Panc1 (cell line): ENCODE measurements around the gene OPN1MW3. TPM values are rescaled to one million over a fixed set of nuclear protein-coding genes. Genes with fewer than 3 reads are reported as not detected.

ENCODE experiments used
- ATAC-seq: fragments of 200-7000 bp; cut with Tn5 transposase; 2 replicates; pipeline ENCODE4 v1.9.1; 2020; ENCODE audit warnings: mild to moderate bottlenecking, moderate library complexity
- BruUV-seq: library from RNA; stranded (reverse); fragments of 400-500 nt; replicated peaks from 2 replicates; lab custom pipeline; 2021; lab: Mats Ljungman, UMichigan
- CTCF ChIA-PET: fragments of 300-600 bp; sonication (Branson Sonifier 250); formaldehyde crosslinking; loops from one replicate; lab custom pipeline; 2022; ENCODE audit warnings: antibody characterized with exemption; lab: Charles Lee
- POLR2A ChIA-PET: fragments of 300-600 bp; sonication (Branson Sonifier 250); formaldehyde crosslinking; loops from one replicate; lab custom pipeline; 2022; ENCODE audit warnings: antibody characterized with exemption; lab: Charles Lee
- DNase-seq: peaks from one replicate; pipeline ENCODE4 v3.0.0-alpha.2; 2010; ENCODE audit warnings: low read depth, low spot score
- H3K27ac ChIP-seq: 2 replicates; pipeline ENCODE4 v1.5.1; 2011; ENCODE audit warnings: mild to moderate bottlenecking, low read length, inconsistent platforms
- H3K27me3 ChIP-seq: fragments of 200-500 bp; sonication (Bioruptor generic); 2 replicates; pipeline ENCODE4 v1.6.0; 2014; ENCODE audit warnings: low read length, inconsistent platforms; ENCODE audit not compliant: control insufficient read depth, insufficient read depth
- H3K36me3 ChIP-seq: fragments of 200-500 bp; sonication (Bioruptor generic); 2 replicates; pipeline ENCODE4 v1.5.1; 2014; ENCODE audit warnings: inconsistent platforms, mild to moderate bottlenecking, low read length, moderate library complexity; ENCODE audit not compliant: control insufficient read depth, insufficient read depth
- H3K4me1 ChIP-seq: 2 replicates; pipeline ENCODE4 v1.5.1; 2011; ENCODE audit warnings: inconsistent platforms, mild to moderate bottlenecking, low read length, moderate library complexity; ENCODE audit not compliant: control insufficient read depth, insufficient read depth
- H3K4me3 ChIP-seq, 2 experiments: 2 replicates each; pipeline ENCODE4 v1.5.1; 2011 to 2012; ENCODE audit warnings: low read depth in 2 of 2, low read length in 2 of 2, mild to moderate bottlenecking in 2 of 2, inconsistent platforms in 1 of 2, moderate library complexity in 1 of 2
- H3K9me3 ChIP-seq: fragments of 200-500 bp; sonication (Bioruptor generic); 2 replicates; pipeline ENCODE4 v1.5.1; 2014; ENCODE audit warnings: low read depth, mild to moderate bottlenecking, inconsistent platforms, low read length, moderate library complexity; ENCODE audit not compliant: control insufficient read depth, insufficient read depth
- CTCF ChIP-seq: fragments of 450-650 bp; IDR thresholded peaks from 2 replicates; pipeline ENCODE4 v1.5.1; 2017; ENCODE audit warnings: mild to moderate bottlenecking
- POLR2AphosphoS5 ChIP-seq: IDR thresholded peaks from 2 replicates; pipeline ENCODE4 v1.6.1; 2012; ENCODE audit warnings: mild to moderate bottlenecking, low read depth, low read length, moderate library complexity
- SIN3A ChIP-seq: IDR thresholded peaks from 2 replicates; pipeline ENCODE4 v1.6.1; 2012; ENCODE audit warnings: low read depth, mild to moderate bottlenecking, low read length, moderate library complexity, borderline replicate concordance; ENCODE audit not compliant: insufficient read depth
- TCF7L2 ChIP-seq: IDR thresholded peaks from 2 replicates; pipeline ENCODE4 v1.6.1; 2011; ENCODE audit warnings: mild to moderate bottlenecking, low read depth, low read length, inconsistent platforms
- in situ Hi-C: cut with HindIII; loops from 2 replicates; pipeline ENCODE4 v1.10.0; 2016; ENCODE audit warnings: low sequenced_read_pairs, low pct_unique_long_range_greater_than_20kb
- intact Hi-C: fragments of 100-400 bp; cut with micrococcal nuclease; formaldehyde crosslinking; loops from one replicate; pipeline ENCODE4 v1.10.0; 2022; ENCODE audit not compliant: unreplicated experiment
- total RNA-seq: library from RNA; stranded (reverse); gene quantifications from one replicate; pipeline ENCODE4 v1.2.1, GENCODE V29; 2021; ENCODE audit not compliant: unreplicated experiment
- TF ChIP-seq, protein P1 (sequence below), 2 experiments: IDR thresholded peaks; 2 replicates each; pipeline ENCODE4 v1.6.1; 2011 to 2012; ENCODE audit warnings: low read depth in 2 of 2, control low read depth in 1 of 2, low read length in 1 of 2, mild to moderate bottlenecking in 1 of 2, moderate library complexity in 1 of 2; ENCODE audit not compliant: insufficient read depth in 1 of 2

OPN1MW3 gene
- total RNA-seq, 1 experiment from 2014 or later, result not detected

DNA sequence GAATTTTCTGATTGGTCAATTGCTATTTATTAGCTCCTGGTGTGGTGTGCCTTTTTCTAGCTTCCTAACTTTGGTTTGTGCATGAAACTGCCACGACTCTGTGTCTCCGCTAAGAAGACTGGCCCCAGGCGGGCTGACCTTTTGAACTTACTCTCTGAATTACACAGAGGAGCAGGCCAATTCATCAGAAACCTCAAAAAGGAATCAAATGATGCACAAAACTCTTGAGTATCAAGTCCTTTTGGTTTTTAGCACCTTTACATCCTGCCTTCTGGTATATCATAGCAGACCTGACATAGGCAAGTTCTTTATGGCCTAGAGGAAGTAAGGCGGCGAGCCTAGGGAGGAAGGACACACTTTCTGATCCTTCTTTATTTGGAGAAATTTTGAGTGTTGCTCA, 55.8 kb downstream of the OPN1MW3 start:
- Histone ChIP-seq H3K36me3 (no peaks in the 10 kb centered on the region), H3K27ac (no peak overlapping the region), H3K27me3 (no peaks in the 10 kb centered on the region), H3K4me1 (no peaks in the 10 kb centered on the region), H3K9me3 (no peaks in the 10 kb centered on the region), H3K4me3 (no peak overlapping the region)
- BruUV-seq, result no TSS peak
- DNase-seq, result no peak
- TF ChIP-seq TCF7L2 (no peak), POLR2AphosphoS5 (no peak), CTCF (no peak), SIN3A (no peak)
- TF ChIP-seq, protein P1, sequence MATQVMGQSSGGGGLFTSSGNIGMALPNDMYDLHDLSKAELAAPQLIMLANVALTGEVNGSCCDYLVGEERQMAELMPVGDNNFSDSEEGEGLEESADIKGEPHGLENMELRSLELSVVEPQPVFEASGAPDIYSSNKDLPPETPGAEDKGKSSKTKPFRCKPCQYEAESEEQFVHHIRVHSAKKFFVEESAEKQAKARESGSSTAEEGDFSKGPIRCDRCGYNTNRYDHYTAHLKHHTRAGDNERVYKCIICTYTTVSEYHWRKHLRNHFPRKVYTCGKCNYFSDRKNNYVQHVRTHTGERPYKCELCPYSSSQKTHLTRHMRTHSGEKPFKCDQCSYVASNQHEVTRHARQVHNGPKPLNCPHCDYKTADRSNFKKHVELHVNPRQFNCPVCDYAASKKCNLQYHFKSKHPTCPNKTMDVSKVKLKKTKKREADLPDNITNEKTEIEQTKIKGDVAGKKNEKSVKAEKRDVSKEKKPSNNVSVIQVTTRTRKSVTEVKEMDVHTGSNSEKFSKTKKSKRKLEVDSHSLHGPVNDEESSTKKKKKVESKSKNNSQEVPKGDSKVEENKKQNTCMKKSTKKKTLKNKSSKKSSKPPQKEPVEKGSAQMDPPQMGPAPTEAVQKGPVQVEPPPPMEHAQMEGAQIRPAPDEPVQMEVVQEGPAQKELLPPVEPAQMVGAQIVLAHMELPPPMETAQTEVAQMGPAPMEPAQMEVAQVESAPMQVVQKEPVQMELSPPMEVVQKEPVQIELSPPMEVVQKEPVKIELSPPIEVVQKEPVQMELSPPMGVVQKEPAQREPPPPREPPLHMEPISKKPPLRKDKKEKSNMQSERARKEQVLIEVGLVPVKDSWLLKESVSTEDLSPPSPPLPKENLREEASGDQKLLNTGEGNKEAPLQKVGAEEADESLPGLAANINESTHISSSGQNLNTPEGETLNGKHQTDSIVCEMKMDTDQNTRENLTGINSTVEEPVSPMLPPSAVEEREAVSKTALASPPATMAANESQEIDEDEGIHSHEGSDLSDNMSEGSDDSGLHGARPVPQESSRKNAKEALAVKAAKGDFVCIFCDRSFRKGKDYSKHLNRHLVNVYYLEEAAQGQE (IDR thresholded peaks at IDR 0.05; ENCODE audit: insufficient read depth in 1 of 2, low read depth in 2 of 2, low read length in 1 of 2), result no peak
- intact Hi-C loops, result no loop called here
- no peak for ATAC-seq
- in situ Hi-C loops, result no loop called here
- ChIA-PET CTCF (no interaction called here), POLR2A (interaction anchor here (0.6 kb wide), 1 partner anchor 22 kb away, joined by 5 read pairs; no protein-coding TSS in a partner anchor)

DNA sequence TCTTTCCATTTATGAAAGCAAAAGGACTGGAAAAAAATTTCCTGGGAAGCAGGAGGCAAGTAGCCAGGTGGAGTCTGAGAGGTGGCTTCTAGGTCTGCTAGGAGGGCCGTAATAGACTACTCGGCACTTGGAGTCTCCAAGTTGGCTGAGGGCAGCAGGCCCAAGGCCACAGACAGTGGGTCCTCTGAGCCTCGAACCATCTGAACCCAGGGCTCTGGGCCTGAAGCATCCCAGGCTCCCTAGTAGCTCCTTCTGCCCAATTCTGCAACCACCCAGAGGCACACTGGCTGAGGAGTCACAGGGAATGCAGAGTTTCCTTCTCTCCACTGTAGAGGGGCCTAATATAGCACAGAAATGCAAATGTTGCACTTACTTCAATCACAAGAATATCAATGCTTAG, 58.0 kb downstream of the OPN1MW3 start:
- no peaks in the 10 kb centered on the region for H3K9me3 ChIP-seq
- ChIA-PET CTCF (interaction anchor here (0.5 kb wide), 1 partner anchor 110 kb away, joined by 3 read pairs; no protein-coding TSS in a partner anchor), POLR2A (no interaction called here)
- H3K27ac ChIP-seq, result no peak overlapping the region
- no peaks in the 10 kb centered on the region for H3K27me3 ChIP-seq
- in situ Hi-C loops, result no loop called here
- TF ChIP-seq POLR2AphosphoS5 (no peak), TCF7L2 (no peak), SIN3A (no peak), CTCF (no peak)
- TF ChIP-seq, protein P1 (IDR thresholded peaks at IDR 0.05; ENCODE audit: insufficient read depth in 1 of 2, low read depth in 2 of 2, low read length in 1 of 2), result no peak
- DNase-seq (no peak), ATAC-seq (no peak)
- no TSS peak for BruUV-seq
- no peak overlapping the region for H3K4me3 ChIP-seq
- H3K36me3 ChIP-seq, result no peaks in the 10 kb centered on the region
- no peaks in the 10 kb centered on the region for H3K4me1 ChIP-seq
- intact Hi-C loops, result no loop called here
